Activated CD4-positive, alpha-beta T cell treated with anti-CD3 and anti-CD28 coated beads, Interleukin-2, amount 10 ng/mL, durations not matched to agents 7 days and 5 days (primary cell): ENCODE results near the gene SYNGR4. TPM values are rescaled to one million over a fixed set of nuclear protein-coding genes. Genes with fewer than 3 reads are reported as not detected.
A peak's percentile ranks its signal among the peaks of the same experiment; 100 is the strongest.

Experiments
- CTCF ChIA-PET: fragments of 350-600 bp; sonication (Branson Sonifier 250); formaldehyde crosslinking; loops from one replicate; lab custom pipeline; 2021; ENCODE audit warnings: antibody characterized with exemption; lab: Charles Lee
- POLR2A ChIA-PET: fragments of 350-600 bp; sonication (Branson Sonifier 250); formaldehyde crosslinking; loops from one replicate; lab custom pipeline; 2021; ENCODE audit warnings: antibody characterized with exemption; lab: Charles Lee
- DNase-seq: peaks from one replicate; pipeline ENCODE4 v3.0.0-alpha.2; 2020
- H3K27ac Mint-ChIP-seq: one replicate; pipeline ENCODE4 v1.8.0; 2021; ENCODE audit warnings: mild to moderate bottlenecking, moderate library complexity, mixed read lengths
- H3K27me3 Mint-ChIP-seq: one replicate; pipeline ENCODE4 v1.8.0; 2021; ENCODE audit warnings: mixed read lengths
- H3K36me3 Mint-ChIP-seq: one replicate; pipeline ENCODE4 v1.8.0; 2021; ENCODE audit warnings: low read depth, mixed read lengths
- H3K4me1 Mint-ChIP-seq: one replicate; pipeline ENCODE4 v1.8.0; 2021; ENCODE audit warnings: mixed read lengths
- H3K4me3 Mint-ChIP-seq: one replicate; pipeline ENCODE4 v1.8.0; 2021; ENCODE audit warnings: mild to moderate bottlenecking, moderate library complexity, mixed read lengths
- H3K9me3 Mint-ChIP-seq: one replicate; pipeline ENCODE4 v1.8.0; 2021; ENCODE audit warnings: mixed read lengths
- total RNA-seq, 2 experiments: library from RNA; stranded (reverse); gene quantifications; one replicate each; pipeline ENCODE4 v1.2.3, GENCODE V29; 2021

Gene SYNGR4
- total RNA-seq, 2 experiments from 2014 or later, result not detected

- Mint-ChIP-seq H3K36me3 (no peaks in the 10 kb centered on the region), H3K4me1 (peaks cover 8% of the 10 kb centered on the region), H3K27me3 (peaks cover 20% of the 10 kb centered on the region), H3K9me3 (no peaks in the 10 kb centered on the region), H3K4me3 (no peak overlapping the region), H3K27ac (no peak overlapping the region)
- no peak for DNase-seq
- POLR2A ChIA-PET, result no interaction called here
- CTCF ChIA-PET, result interaction anchor here (1.0 kb wide), 1 partner anchor 14 kb away, joined by 3 read pairs; the partner anchor contains the start of gene KDELR1
These were observed 41.0 kb downstream of the SYNGR4 start for GRCh38 chr19:48405010-48405659.

- no peak for DNase-seq
- peaks cover 5% of the 10 kb centered on the region for H3K4me1 Mint-ChIP-seq
- no peak overlapping the region for H3K4me3 Mint-ChIP-seq
- POLR2A ChIA-PET, result no interaction called here
- no peaks in the 10 kb centered on the region for H3K9me3 Mint-ChIP-seq
- CTCF ChIA-PET, result interaction anchor here (1.0 to 1.3 kb wide), 2 partner anchors 9 to 15 kb away, joined by 3 read pairs; partner anchors contain the start of gene KDELR1
- peaks cover 20% of the 10 kb centered on the region for H3K27me3 Mint-ChIP-seq
- H3K36me3 Mint-ChIP-seq, result no peaks in the 10 kb centered on the region
- H3K27ac Mint-ChIP-seq, result no peak overlapping the region
These were observed 41.7 kb downstream of the SYNGR4 start for GRCh38 chr19:48405850-48406249.

- ChIA-PET POLR2A (no interaction called here), CTCF (interaction anchor here (0.6 to 1.9 kb wide), 3 partner anchors 8 to 428 kb away, joined by 3 to 7 read pairs (median 3); partner anchors contain the start of gene KDELR1)
- peaks cover 31% of the 10 kb centered on the region for H3K4me1 Mint-ChIP-seq
- no peaks in the 10 kb centered on the region for H3K9me3 Mint-ChIP-seq
- H3K27ac Mint-ChIP-seq, result peak overlapping the region; percentile 5
- peak overlapping the region; percentile 67 for H3K4me3 Mint-ChIP-seq
- peaks cover 32% of the 10 kb centered on the region for H3K27me3 Mint-ChIP-seq
- DNase-seq, result no peak
- no peaks in the 10 kb centered on the region for H3K36me3 Mint-ChIP-seq
These were observed 49.9 kb downstream of the SYNGR4 start for GRCh38 chr19:48413879-48414587.

GRCh38 chr19:48415395-48415794, 51.2 kb downstream of the SYNGR4 start:
- peak overlapping the region; percentile 38 for H3K4me3 Mint-ChIP-seq

GRCh38 chr19:48415806-48416221, 51.6 kb downstream of the SYNGR4 start:
- no peak for DNase-seq
- ChIA-PET CTCF (interaction anchor here (1.0 to 1.3 kb wide), 2 partner anchors 24 to 77 kb away, joined by 4 read pairs; partner anchors contain the start of gene KDELR1), POLR2A (no interaction called here)
- no peaks in the 10 kb centered on the region for H3K9me3 Mint-ChIP-seq
- peaks cover 34% of the 10 kb centered on the region for H3K4me1 Mint-ChIP-seq
- H3K4me3 Mint-ChIP-seq, result no peak overlapping the region
- H3K27ac Mint-ChIP-seq, result peak overlapping the region; percentile 19
- H3K27me3 Mint-ChIP-seq, result peaks cover 32% of the 10 kb centered on the region
- H3K36me3 Mint-ChIP-seq, result no peaks in the 10 kb centered on the region

More at GRCh38 chr19:48415395-48415794, 51.2 kb downstream of the SYNGR4 start:
- H3K27me3 Mint-ChIP-seq, result peaks cover 32% of the 10 kb centered on the region
- peak; percentile 80 for DNase-seq
- ChIA-PET CTCF (interaction anchor here (1.0 to 1.9 kb wide), 4 partner anchors 9 to 78 kb away, joined by 3 to 7 read pairs (median 4); partner anchors contain the start of gene KDELR1), POLR2A (no interaction called here)
- no peaks in the 10 kb centered on the region for H3K9me3 Mint-ChIP-seq
- H3K27ac Mint-ChIP-seq, result no peak overlapping the region
- peaks cover 34% of the 10 kb centered on the region for H3K4me1 Mint-ChIP-seq
- no peaks in the 10 kb centered on the region for H3K36me3 Mint-ChIP-seq

- CTCF ChIA-PET, result interaction anchor here (0.6 to 1.3 kb wide), 4 partner anchors 14 to 162 kb away, joined by 3 to 5 read pairs (median 3); partner anchors contain the start of gene KDELR1
- no peak overlapping the region for H3K27ac Mint-ChIP-seq
- POLR2A ChIA-PET, result no interaction called here
These were observed 53.3 kb downstream of the SYNGR4 start for GRCh38 chr19:48417421-48417820.

GRCh38 chr19:48418317-48419064, 54.3 kb downstream of the SYNGR4 start:
- CTCF ChIA-PET, result interaction anchor here (0.6 to 1.3 kb wide), 2 partner anchors 28 to 66 kb away, joined by 4 to 5 read pairs; partner anchors contain the start of gene KDELR1

More at GRCh38 chr19:48417421-48417820, 53.3 kb downstream of the SYNGR4 start:
- DNase-seq, result no peak
- Mint-ChIP-seq H3K4me1 (peaks cover 34% of the 10 kb centered on the region), H3K36me3 (no peaks in the 10 kb centered on the region), H3K4me3 (no peak overlapping the region), H3K9me3 (no peaks in the 10 kb centered on the region), H3K27me3 (peaks cover 32% of the 10 kb centered on the region)

GRCh38 chr19:48419158-48419920, 55.2 kb downstream of the SYNGR4 start:
- Mint-ChIP-seq H3K27me3 (peaks cover 24% of the 10 kb centered on the region), H3K36me3 (no peaks in the 10 kb centered on the region), H3K27ac (peak overlapping the region; percentile 71), H3K9me3 (no peaks in the 10 kb centered on the region), H3K4me1 (peaks cover 27% of the 10 kb centered on the region), H3K4me3 (peak overlapping the region; percentile 65)
- peak; percentile 70 for DNase-seq
- CTCF ChIA-PET, result interaction anchor here (0.6 to 1.5 kb wide), 2 partner anchors 67 to 95 kb away, joined by 3 to 4 read pairs; no protein-coding TSS in a partner anchor
- POLR2A ChIA-PET, result no interaction called here

More at GRCh38 chr19:48418317-48419064, 54.3 kb downstream of the SYNGR4 start:
- Mint-ChIP-seq H3K36me3 (no peaks in the 10 kb centered on the region), H3K27ac (peak overlapping the region; percentile 71), H3K9me3 (no peaks in the 10 kb centered on the region), H3K4me3 (peak overlapping the region; percentile 65), H3K27me3 (peaks cover 30% of the 10 kb centered on the region), H3K4me1 (peaks cover 34% of the 10 kb centered on the region)
- no peak for DNase-seq
- POLR2A ChIA-PET, result no interaction called here

GRCh38 chr19:48421548-48421947, 57.4 kb downstream of the SYNGR4 start:
- H3K9me3 Mint-ChIP-seq, result no peaks in the 10 kb centered on the region
- ChIA-PET CTCF (interaction anchor here (0.6 kb wide), 1 partner anchor 946 kb away, joined by 3 read pairs; no protein-coding TSS in a partner anchor), POLR2A (no interaction called here)
- peaks cover 12% of the 10 kb centered on the region for H3K27me3 Mint-ChIP-seq
- H3K4me3 Mint-ChIP-seq, result no peak overlapping the region
- no peak overlapping the region for H3K27ac Mint-ChIP-seq
- peaks cover 20% of the 10 kb centered on the region for H3K4me1 Mint-ChIP-seq
- DNase-seq, result no peak
- no peaks in the 10 kb centered on the region for H3K36me3 Mint-ChIP-seq

GRCh38 chr19:48424694-48425219, 60.6 kb downstream of the SYNGR4 start:
- ChIA-PET CTCF (no interaction called here), POLR2A (no interaction called here)
- Mint-ChIP-seq H3K4me1 (peaks cover 5% of the 10 kb centered on the region), H3K9me3 (no peaks in the 10 kb centered on the region), H3K27ac (no peak overlapping the region), H3K27me3 (peaks cover 8% of the 10 kb centered on the region), H3K4me3 (no peak overlapping the region), H3K36me3 (no peaks in the 10 kb centered on the region)
- no peak for DNase-seq
